KMS-11 (cell line): ENCODE measurements around the gene CRYM.

Experiments
- H2AFZ ChIP-seq: fragments of 200-600 bp; sonication (generic); 2 replicates; pipeline ENCODE4 v1.6.1; 2016; ENCODE audit warnings: antibody characterized with exemption, mixed run types, low read depth
- H3K27ac ChIP-seq: fragments of 200-600 bp; sonication (generic); 2 replicates; pipeline ENCODE4 v1.6.1; 2016; ENCODE audit warnings: mild to moderate bottlenecking, mixed run types
- H3K27me3 ChIP-seq: fragments of 200-600 bp; sonication (generic); 2 replicates; pipeline ENCODE4 v1.6.1; 2017; ENCODE audit warnings: mild to moderate bottlenecking, low read depth, mixed run types, moderate library complexity; ENCODE audit not compliant: insufficient read depth
- H3K36me3 ChIP-seq: fragments of 200-600 bp; sonication (generic); 2 replicates; pipeline ENCODE4 v1.6.1; 2017; ENCODE audit warnings: mild to moderate bottlenecking, mixed run types; ENCODE audit not compliant: insufficient read depth
- H3K4me1 ChIP-seq: fragments of 200-600 bp; sonication (generic); 2 replicates; pipeline ENCODE4 v1.6.1; 2016; ENCODE audit warnings: mild to moderate bottlenecking, low read depth, mixed run types; ENCODE audit not compliant: poor library complexity, severe bottlenecking
- H3K4me2 ChIP-seq: fragments of 200-600 bp; sonication (generic); 2 replicates; pipeline ENCODE4 v1.7.0; 2016; ENCODE audit warnings: mild to moderate bottlenecking, mixed run types
- H3K4me3 ChIP-seq: fragments of 200-600 bp; sonication (generic); IDR thresholded peaks from 2 replicates; pipeline ENCODE4 v1.6.1; 2017; ENCODE audit warnings: low read depth, low read length, mixed read lengths; ENCODE audit not compliant: insufficient read depth
- H3K79me2 ChIP-seq: fragments of 200-600 bp; sonication (generic); 2 replicates; pipeline ENCODE4 v1.6.1; 2016; ENCODE audit warnings: low read depth, mixed run types; ENCODE audit not compliant: insufficient read depth
- H3K9ac ChIP-seq: fragments of 200-600 bp; sonication (generic); 2 replicates; pipeline ENCODE4 v1.6.1; 2016; ENCODE audit warnings: mild to moderate bottlenecking, mixed run types
- H4K20me1 ChIP-seq: fragments of 200-600 bp; sonication (generic); 2 replicates; pipeline ENCODE4 v1.6.1; 2016; ENCODE audit warnings: mild to moderate bottlenecking, mixed run types; ENCODE audit not compliant: insufficient read depth
- TF ChIP-seq, protein P1 (sequence below): fragments of 200-600 bp; sonication (generic); conservative IDR thresholded peaks from 2 replicates; pipeline ENCODE4 v1.6.1; 2017; ENCODE audit warnings: low read depth, mild to moderate bottlenecking, antibody characterized with exemption, low read length, moderate library complexity, mixed read lengths

CRYM gene

DNA sequence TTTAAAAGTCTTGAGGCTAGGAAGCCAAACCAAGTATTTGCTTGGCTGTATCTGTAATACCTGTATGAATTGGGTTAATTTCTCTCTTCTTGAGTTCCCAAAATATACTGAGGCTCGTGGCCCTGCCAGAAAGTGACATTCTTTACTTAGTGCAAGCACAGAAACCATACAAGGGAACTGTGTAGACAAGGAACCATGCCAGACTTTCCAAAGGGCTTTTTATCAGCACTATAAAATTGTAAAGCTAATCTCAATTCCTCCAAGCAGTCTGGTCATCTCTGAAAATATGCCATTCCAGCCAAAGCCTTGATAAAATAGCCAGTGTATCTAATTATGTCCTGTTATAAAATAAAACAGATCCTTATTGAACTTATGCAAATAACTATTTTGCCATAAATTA is 7.2 kb upstream of the CRYM start:
- Histone ChIP-seq H3K27ac (no peak overlapping the region), H3K4me3 (no peak overlapping the region), H3K36me3 (no peaks in the 10 kb centered on the region), H3K27me3 (no peaks in the 10 kb centered on the region), H2AFZ (no peak overlapping the region), H3K4me2 (no peak overlapping the region), H3K9ac (no peak overlapping the region), H3K4me1 (no peaks in the 10 kb centered on the region), H4K20me1 (no peaks in the 10 kb centered on the region), H3K79me2 (no peaks in the 10 kb centered on the region)
- TF ChIP-seq, protein P1, sequence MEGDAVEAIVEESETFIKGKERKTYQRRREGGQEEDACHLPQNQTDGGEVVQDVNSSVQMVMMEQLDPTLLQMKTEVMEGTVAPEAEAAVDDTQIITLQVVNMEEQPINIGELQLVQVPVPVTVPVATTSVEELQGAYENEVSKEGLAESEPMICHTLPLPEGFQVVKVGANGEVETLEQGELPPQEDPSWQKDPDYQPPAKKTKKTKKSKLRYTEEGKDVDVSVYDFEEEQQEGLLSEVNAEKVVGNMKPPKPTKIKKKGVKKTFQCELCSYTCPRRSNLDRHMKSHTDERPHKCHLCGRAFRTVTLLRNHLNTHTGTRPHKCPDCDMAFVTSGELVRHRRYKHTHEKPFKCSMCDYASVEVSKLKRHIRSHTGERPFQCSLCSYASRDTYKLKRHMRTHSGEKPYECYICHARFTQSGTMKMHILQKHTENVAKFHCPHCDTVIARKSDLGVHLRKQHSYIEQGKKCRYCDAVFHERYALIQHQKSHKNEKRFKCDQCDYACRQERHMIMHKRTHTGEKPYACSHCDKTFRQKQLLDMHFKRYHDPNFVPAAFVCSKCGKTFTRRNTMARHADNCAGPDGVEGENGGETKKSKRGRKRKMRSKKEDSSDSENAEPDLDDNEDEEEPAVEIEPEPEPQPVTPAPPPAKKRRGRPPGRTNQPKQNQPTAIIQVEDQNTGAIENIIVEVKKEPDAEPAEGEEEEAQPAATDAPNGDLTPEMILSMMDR = no peak

DNA sequence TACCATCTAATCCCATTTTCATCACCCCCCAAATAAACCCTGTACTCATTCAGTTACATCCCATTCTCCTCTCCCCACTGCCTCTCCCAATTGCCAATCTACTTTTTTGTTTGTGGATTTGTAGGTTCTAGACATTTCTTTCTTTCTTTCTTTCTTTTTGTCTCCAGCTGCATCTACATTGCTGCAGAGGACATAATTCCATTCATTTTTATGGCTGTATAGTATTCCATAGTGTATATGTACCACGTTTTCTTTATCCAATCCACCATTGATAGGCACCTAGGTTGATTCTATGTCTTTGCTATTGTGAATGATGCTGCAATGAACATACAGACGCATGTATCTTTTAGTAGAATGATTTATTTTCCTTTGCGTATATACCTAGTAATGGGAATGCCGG is 6.3 kb upstream of the CRYM start:
- no peaks in the 10 kb centered on the region for H3K79me2 ChIP-seq
- H3K9ac ChIP-seq = no peak overlapping the region
- no peaks in the 10 kb centered on the region for H3K36me3 ChIP-seq
- TF ChIP-seq, protein P1 = no peak
- no peak overlapping the region for H3K27ac ChIP-seq
- H3K4me2 ChIP-seq = no peak overlapping the region
- no peak overlapping the region for H2AFZ ChIP-seq
- H3K27me3 ChIP-seq = no peaks in the 10 kb centered on the region
- no peaks in the 10 kb centered on the region for H4K20me1 ChIP-seq
- H3K4me3 ChIP-seq = no peak overlapping the region
- H3K4me1 ChIP-seq = no peaks in the 10 kb centered on the region

DNA sequence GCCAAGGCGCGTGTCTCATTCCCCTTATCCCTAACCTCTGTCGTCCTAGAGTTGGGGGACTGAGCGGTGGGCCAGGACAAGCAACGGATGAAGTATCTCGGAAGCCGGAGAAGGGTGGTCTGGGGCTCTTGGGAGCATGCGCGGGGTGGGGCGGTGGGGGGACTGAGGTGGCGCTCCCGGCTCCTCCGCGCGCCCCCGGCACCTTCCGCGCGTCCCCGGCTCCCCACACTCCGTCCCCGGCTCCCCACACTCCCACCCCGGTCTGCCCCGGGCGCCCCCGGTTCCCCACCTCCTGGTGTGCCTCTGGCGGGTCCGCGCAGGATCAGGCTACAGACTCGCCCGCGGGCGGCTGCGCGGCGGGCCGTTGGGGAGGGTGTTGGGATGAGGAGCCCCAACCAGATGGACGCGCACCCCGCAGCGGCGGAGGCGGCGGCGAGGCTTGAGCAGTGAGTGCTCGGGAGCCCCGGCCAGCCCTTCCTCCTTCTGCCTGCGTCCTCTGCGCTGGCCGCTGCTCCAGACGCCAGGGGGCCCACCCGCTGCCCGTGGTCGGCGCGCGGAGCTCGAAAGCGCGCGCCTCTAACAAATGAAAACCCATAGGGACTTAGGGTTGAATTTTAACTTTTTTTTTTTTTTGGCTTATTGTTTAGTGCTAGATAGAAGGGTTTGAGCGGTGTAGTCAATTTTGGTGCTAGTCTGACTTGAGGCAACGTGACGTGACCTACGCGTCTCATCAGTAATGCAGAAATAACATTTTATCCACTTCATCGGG is 5.6 kb upstream of the CRYM start:
- H3K9ac ChIP-seq = no peak overlapping the region
- H3K4me2 ChIP-seq = no peak overlapping the region
- no peaks in the 10 kb centered on the region for H4K20me1 ChIP-seq
- H3K27me3 ChIP-seq = no peaks in the 10 kb centered on the region
- H2AFZ ChIP-seq = no peak overlapping the region
- TF ChIP-seq, protein P1 = no peak
- no peak overlapping the region for H3K27ac ChIP-seq
- H3K79me2 ChIP-seq = no peaks in the 10 kb centered on the region
- no peak overlapping the region for H3K4me3 ChIP-seq
- H3K36me3 ChIP-seq = no peaks in the 10 kb centered on the region
- no peaks in the 10 kb centered on the region for H3K4me1 ChIP-seq

GRCh38 chr16:21281698-21282389 is 3.8 kb upstream of the CRYM start:
- no peak overlapping the region for H3K9ac ChIP-seq
- no peaks in the 10 kb centered on the region for H3K36me3 ChIP-seq
- H2AFZ ChIP-seq = no peak overlapping the region
- TF ChIP-seq, protein P1 = no peak
- no peak overlapping the region for H3K27ac ChIP-seq
- H3K4me2 ChIP-seq = no peak overlapping the region
- H3K4me1 ChIP-seq = no peaks in the 10 kb centered on the region
- no peaks in the 10 kb centered on the region for H4K20me1 ChIP-seq
- no peaks in the 10 kb centered on the region for H3K79me2 ChIP-seq
- H3K4me3 ChIP-seq = no peak overlapping the region
- H3K27me3 ChIP-seq = no peaks in the 10 kb centered on the region
